A549 (cell line): ENCODE results near the gene CTSK. TPM values are rescaled to one million over a fixed set of nuclear protein-coding genes. Genes with fewer than 3 reads are reported as not detected.

Source experiments
- ATAC-seq, 2 experiments: fragments of 200-7000 bp in 1 of 2; fragments of >200 bp in 1 of 2; cut with Nextera tagmentation in 1 of 2; cut with Tn5 transposase in 1 of 2; 3 replicates each; pipeline versions ENCODE4 v1.8.0 to v1.9.1; 2018 to 2020; ENCODE audit warnings: mild to moderate bottlenecking in 1 of 2, moderate library complexity in 1 of 2
- CTCF ChIA-PET: fragments of 300-600 bp; sonication (Branson Sonifier 250); formaldehyde crosslinking; extraction: SDS; loops from one replicate; lab custom pipeline; 2021; ENCODE audit warnings: antibody characterized with exemption, inconsistent platforms; lab: Yijun Ruan, JAX
- POLR2A ChIA-PET: fragments of 350-600 bp; formaldehyde crosslinking; extraction: SDS; loops from one replicate; lab custom pipeline; 2021; ENCODE audit warnings: antibody characterized with exemption, inconsistent platforms; lab: Yijun Ruan, JAX
- DNase-seq, 2 experiments: peaks; one replicate each; pipeline versions ENCODE4 v3.0.0 to v3.0.0-alpha.2; 2011 to 2016; ENCODE audit warnings: low read depth in 1 of 2, low spot score in 1 of 2
- FAIRE-seq: peaks from 2 replicates; lab custom pipeline; 2011; peaks lifted over from hg19 to GRCh38; lab: Jason Lieb, UNC
- H3K27ac ChIP-seq, 2 experiments: fragments of >200 bp; sonication (Bioruptor Twin); formaldehyde crosslinking; 3 replicates each; pipeline ENCODE4 v1.5.1; 2016 to 2017
- H3K4me1 ChIP-seq: fragments of >200 bp; sonication (Bioruptor Twin); formaldehyde crosslinking; 3 replicates; pipeline ENCODE4 v1.6.1; 2016
- H3K4me2 ChIP-seq: fragments of >200 bp; sonication (Bioruptor Twin); formaldehyde crosslinking; 3 replicates; pipeline ENCODE4 v1.6.1; 2016
- H3K4me3 ChIP-seq: fragments of >200 bp; sonication (Bioruptor Twin); formaldehyde crosslinking; 3 replicates; pipeline ENCODE4 v1.5.1; 2016
- H3K9me3 ChIP-seq: fragments of >200 bp; sonication (Bioruptor Twin); formaldehyde crosslinking; 3 replicates; pipeline ENCODE4 v1.6.1; 2016
- ATOH8 ChIP-seq: fragments of 250-450 bp; sonication (Bioruptor Pico); IDR thresholded peaks from 2 replicates; pipeline ENCODE4 v1.5.0; 2020; ENCODE audit warnings: low read depth, mild to moderate bottlenecking, moderate library complexity
- BCL3 ChIP-seq: fragments of >200 bp; sonication (Bioruptor Twin); formaldehyde crosslinking; IDR thresholded peaks from 3 replicates; pipeline ENCODE4 v1.6.1; 2016
- BHLHE40 ChIP-seq: IDR thresholded peaks from 2 replicates; pipeline ENCODE4 v1.6.1; 2012; ENCODE audit warnings: low read depth, low read length, inconsistent platforms
- CBX2 ChIP-seq: fragments of 200-600 bp; sonication (generic); IDR thresholded peaks from 2 replicates; pipeline ENCODE4 v1.6.1; 2016; ENCODE audit warnings: low read depth, mild to moderate bottlenecking, borderline replicate concordance
- CEBPB ChIP-seq, 2 experiments: fragments of >200 bp in 1 of 2; sonication (Bioruptor Twin) in 1 of 2; formaldehyde crosslinking in 1 of 2; IDR thresholded peaks; 2 replicates each; pipeline ENCODE4 v1.6.1; 2012 to 2016
- CHD4 ChIP-seq: fragments of 200-600 bp; sonication (generic); IDR thresholded peaks from 2 replicates; pipeline ENCODE4 v1.6.1; 2016; ENCODE audit warnings: antibody characterized with exemption, mild to moderate bottlenecking, borderline replicate concordance
- E2F6 ChIP-seq: IDR thresholded peaks from 2 replicates; pipeline ENCODE4 v1.6.1; 2012; ENCODE audit warnings: low read depth, borderline replicate concordance
- EHMT2 ChIP-seq: fragments of 200-600 bp; sonication (generic); IDR thresholded peaks from 2 replicates; pipeline ENCODE4 v1.6.1; 2016; ENCODE audit warnings: antibody characterized with exemption, low read depth, mild to moderate bottlenecking, moderate library complexity
- FOXS1 ChIP-seq: fragments of 250-450 bp; sonication (Bioruptor Pico); IDR thresholded peaks from 2 replicates; pipeline ENCODE4 v1.5.0; 2020; ENCODE audit warnings: mild to moderate bottlenecking, moderate library complexity
- GATA3 ChIP-seq: IDR thresholded peaks from 2 replicates; pipeline ENCODE4 v1.6.1; 2012; ENCODE audit warnings: borderline replicate concordance
- HDAC2 ChIP-seq: fragments of 200-600 bp; sonication (generic); IDR thresholded peaks from 2 replicates; pipeline ENCODE4 v1.6.1; 2016
- HOXB13 ChIP-seq: fragments of 250-450 bp; sonication (Bioruptor Pico); IDR thresholded peaks from 2 replicates; pipeline ENCODE4 v1.5.0; 2020; ENCODE audit warnings: low read depth, mild to moderate bottlenecking, moderate library complexity
- JUN ChIP-seq, 2 experiments: fragments of >200 bp; sonication (Bioruptor Twin); formaldehyde crosslinking; IDR thresholded peaks; 2 replicates in 1 of 2; 3 replicates in 1 of 2; pipeline ENCODE4 v1.6.1; 2016 to 2017
- KDM1A ChIP-seq: fragments of 200-600 bp; sonication (generic); IDR thresholded peaks from 2 replicates; pipeline ENCODE4 v1.6.1; 2016; ENCODE audit warnings: low read depth, mild to moderate bottlenecking
- MYC ChIP-seq: IDR thresholded peaks from 2 replicates; pipeline ENCODE4 v1.6.1; 2012; ENCODE audit warnings: mild to moderate bottlenecking, inconsistent platforms, low read length, improper control_type of control experiment, borderline replicate concordance
- NFE2L2 ChIP-seq: fragments of 150-350 bp; conservative IDR thresholded peaks from 2 replicates; pipeline ENCODE4 v1.6.1; 2014; ENCODE audit warnings: low read length
- NPAS2 ChIP-seq: fragments of 250-450 bp; sonication (Bioruptor Pico); IDR thresholded peaks from 2 replicates; pipeline ENCODE4 v1.8.0; 2022; ENCODE audit warnings: mild to moderate bottlenecking, moderate library complexity, borderline replicate concordance
- PHF8 ChIP-seq: fragments of 200-600 bp; sonication (generic); IDR thresholded peaks from 2 replicates; pipeline ENCODE4 v1.6.1; 2016; ENCODE audit warnings: low read depth, mild to moderate bottlenecking, antibody characterized with exemption, moderate library complexity, borderline replicate concordance
- POLR2AphosphoS2 ChIP-seq: conservative IDR thresholded peaks from 2 replicates; pipeline ENCODE4 v1.6.1; 2012; ENCODE audit warnings: low read length, improper control_type of control experiment, inconsistent platforms
- RAD21 ChIP-seq, 2 experiments: fragments of >200 bp in 1 of 2; sonication (Bioruptor Twin) in 1 of 2; formaldehyde crosslinking in 1 of 2; IDR thresholded peaks in 1 of 2; conservative IDR thresholded peaks in 1 of 2; 2 replicates in 1 of 2; 3 replicates in 1 of 2; pipeline ENCODE4 v1.6.1; 2012 to 2018; ENCODE audit warnings: inconsistent platforms in 1 of 2
- SMC3 ChIP-seq: fragments of >200 bp; sonication (Bioruptor Twin); formaldehyde crosslinking; IDR thresholded peaks from 3 replicates; pipeline ENCODE4 v1.6.1; 2018; ENCODE audit warnings: inconsistent platforms
- TFCP2L1 ChIP-seq: fragments of 250-450 bp; sonication (Bioruptor Pico); IDR thresholded peaks from 2 replicates; pipeline ENCODE4 v1.5.0; 2021; ENCODE audit warnings: mild to moderate bottlenecking
- TP53 ChIP-seq: fragments of 250-450 bp; sonication (Bioruptor Pico); IDR thresholded peaks from 2 replicates; pipeline ENCODE4 v1.5.0; 2021; ENCODE audit warnings: mild to moderate bottlenecking, moderate library complexity
- USF2 ChIP-seq: fragments of 450-650 bp; IDR thresholded peaks from 2 replicates; pipeline ENCODE4 v1.6.1; 2014; ENCODE audit warnings: antibody characterized with exemption
- ZFP36 ChIP-seq: fragments of 450-650 bp; IDR thresholded peaks from 2 replicates; pipeline ENCODE4 v1.6.1; 2014; ENCODE audit warnings: borderline replicate concordance; ENCODE audit not compliant: partially characterized antibody
- ZNF302 ChIP-seq: fragments of 250-450 bp; sonication (Bioruptor Pico); IDR thresholded peaks from 2 replicates; pipeline ENCODE4 v1.9.0; 2021; ENCODE audit warnings: inconsistent platforms, mild to moderate bottlenecking, moderate library complexity
- WGBS: methylation state at CpG from one replicate; pipeline ENCODE4 v1.1.6; 2017; ENCODE audit errors: missing lambda C conversion rate; 5-methylcytosine and 5-hydroxymethylcytosine counted together
- polyA plus RNA-seq, 4 experiments: library from polyadenylated mRNA; depleted of rRNA in 3 of 4; stranded (reverse); fragments of >200 nt; fragmentation: RNase III in 1 of 4; extraction: RNeasy Plus Mini Kit Qiagen cat#74134 plus additional on column Dnase treatment in 1 of 4; gene quantifications; 2 replicates in 3 of 4; 3 replicates in 1 of 4; pipeline ENCODE4 v1.2.3, GENCODE V29; 2011 to 2017

CTSK gene
- polyA plus RNA-seq, 2 of the 4 experiments (the other 2 are of a cell fraction) = 2.4 to 5.0 TPM

GRCh38 chr1:150808846-150809245 is 786 bp upstream of the CTSK start (continued):
- TF ChIP-seq NPAS2 (CRISPR knock-in tag) (no peak), SMC3 (no peak), JUN (IDR thresholded peaks at IDR 0.05) (no peak), E2F6 (no peak)

- H3K4me3 ChIP-seq = no peak overlapping the region
- no peaks in the 10 kb centered on the region for H3K4me1 ChIP-seq
- TF ChIP-seq ATOH8 (CRISPR knock-in tag) = no peak
- no peak for TF ChIP-seq CEBPB (IDR thresholded peaks at IDR 0.05)
- no peak for TF ChIP-seq HOXB13 (CRISPR knock-in tag)
- TF ChIP-seq ZNF302 (CRISPR knock-in tag) = no peak
- no peak for TF ChIP-seq BHLHE40
- TF ChIP-seq EHMT2 = no peak
- no peak for TF ChIP-seq USF2
- no peak for TF ChIP-seq SMC3
- no peak for TF ChIP-seq POLR2AphosphoS2
- POLR2A ChIA-PET = no interaction called here
- FAIRE-seq = no peak
- DNase-seq = no peak
- H3K27ac ChIP-seq = no peak overlapping the region
- H3K4me2 ChIP-seq = no peak overlapping the region
- no peaks in the 10 kb centered on the region for H3K9me3 ChIP-seq
- WGBS = 89% methylated on average over 7 of the region's 7 CpGs
- CTCF ChIA-PET = interaction anchor here (0.9 to 3.6 kb wide), 3 partner anchors 114 to 247 kb away, joined by 3 to 13 read pairs (median 3); no protein-coding TSS in a partner anchor
- no peak; a peak in 1 of 6 replicates for ATAC-seq
Measured at GRCh38 chr1:150807249-150808023, 624 bp downstream of the CTSK start.

- 92% methylated on average over 4 of the region's 4 CpGs for WGBS
- no peaks in the 10 kb centered on the region for H3K4me1 ChIP-seq
- no peak overlapping the region for H3K4me2 ChIP-seq
- POLR2A ChIA-PET = no interaction called here
- H3K27ac ChIP-seq = no peak overlapping the region
- no peak overlapping the region for H3K4me3 ChIP-seq
- DNase-seq (no peak), ATAC-seq (peak in 1 of 2 experiments; percentile 64; a peak in 4 of 6 replicates), FAIRE-seq (no peak)
- CTCF ChIA-PET = interaction anchor here (1.0 kb wide), 1 partner anchor 245 kb away, joined by 4 read pairs; no protein-coding TSS in a partner anchor
- no peaks in the 10 kb centered on the region for H3K9me3 ChIP-seq
- TF ChIP-seq KDM1A (no peak), BCL3 (no peak), ZFP36 (no peak), NFE2L2 (no peak), RAD21 (conservative IDR thresholded peaks at IDR 0.05 in 1 of 2, IDR thresholded peaks at IDR 0.05 in 1 of 2) (no peak), POLR2AphosphoS2 (no peak), HDAC2 (no peak), MYC (no peak), USF2 (no peak), CHD4 (no peak), ZNF302 (CRISPR knock-in tag) (no peak), TP53 (CRISPR knock-in tag) (no peak), CBX2 (no peak), GATA3 (no peak), TFCP2L1 (CRISPR knock-in tag) (no peak), NPAS2 (CRISPR knock-in tag) (no peak), PHF8 (no peak), BHLHE40 (no peak), FOXS1 (CRISPR knock-in tag) (no peak)
Measured at GRCh38 chr1:150805899-150806298, 2.2 kb downstream of the CTSK start.
